ENCODE results near the gene TIGD7. TPM values are rescaled to one million over a fixed set of nuclear protein-coding genes. Genes with fewer than 3 reads are reported as not detected.

Gene TIGD7
- 2.4 and 5.5 TPM in 2 replicates for total RNA-seq

DNA sequence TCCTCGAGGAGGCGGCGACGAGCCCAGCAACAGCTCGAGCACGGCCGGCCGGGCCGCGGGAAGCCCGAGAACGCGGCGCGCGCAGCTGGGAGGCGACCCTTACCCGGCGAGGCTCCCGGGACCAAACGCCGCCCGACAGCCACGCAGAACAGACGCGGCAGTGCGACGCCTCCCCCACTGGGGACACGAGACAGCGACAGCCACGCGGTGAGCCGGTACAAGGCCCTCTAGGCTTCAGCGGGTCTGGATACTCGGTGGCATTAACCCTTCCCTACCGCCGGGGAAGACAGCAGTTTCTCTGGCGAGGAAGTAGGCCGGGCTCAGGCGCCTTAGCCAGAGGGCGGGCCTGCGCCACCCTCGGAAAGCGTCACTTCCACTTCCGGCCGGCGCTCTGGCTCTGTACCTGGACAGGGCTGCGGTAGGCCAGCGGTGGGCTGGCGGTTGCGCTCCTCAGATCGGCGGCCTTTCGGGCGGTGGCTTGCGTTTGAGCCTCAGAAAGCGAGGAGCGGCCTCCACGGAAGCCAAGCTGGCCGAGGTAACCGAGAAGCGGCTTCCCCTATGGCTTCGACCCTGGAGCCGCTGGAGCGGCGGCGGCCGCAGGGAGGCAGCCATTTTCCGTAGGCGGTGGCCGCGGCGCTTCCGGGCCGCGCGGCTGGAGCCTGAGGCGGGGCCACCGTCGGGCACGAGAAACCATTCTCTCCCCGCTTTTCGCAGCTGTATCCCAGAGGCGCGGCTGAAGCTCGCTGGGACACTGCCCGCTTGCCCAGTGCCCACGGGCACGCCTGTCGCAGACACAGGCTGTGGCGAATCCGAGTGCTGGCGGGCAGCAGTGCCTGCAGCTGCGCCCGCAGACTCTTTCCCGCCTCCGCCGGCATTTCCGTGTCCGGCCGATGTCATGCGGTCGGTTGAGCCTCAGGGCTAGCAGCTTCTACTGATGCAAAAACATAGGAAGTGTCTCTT is at the start of gene TIGD7, which contains the start of gene ZNF75A:
Gene TIGD7, minus strand, starts transcription at position 322 of the 960 bp plus-strand sequence. CDS start 4,816 bp downstream, outside the sequence.
Gene ZNF75A, plus strand, starts transcription at position 389 of the 960 bp plus-strand sequence. CDS start 2,932 bp downstream, outside the sequence.
- FAIRE-seq (no peak), DNase-seq (ENCODE audit: low read depth) (peak; percentile 69)
- H3K27me3 ChIP-seq (ENCODE audit: control insufficient read depth, insufficient read depth, low read length), result no peaks in the 10 kb centered on the region
- TF ChIP-seq CTCF (IDR thresholded peaks at IDR 0.05; ENCODE audit: insufficient read depth, low read length, severe bottlenecking), result no peak
- H3K36me3 ChIP-seq (ENCODE audit: control insufficient read depth, insufficient read depth, low read length), result peaks cover 9% of the 10 kb centered on the region
- peak within 1 kb of the TSS; percentile 70 for H3K4me3 ChIP-seq (ENCODE audit: low read depth, low read length)

- H3K36me3 ChIP-seq (ENCODE audit: control insufficient read depth, insufficient read depth, low read length), result no peaks in the 10 kb centered on the region
- H3K4me3 ChIP-seq (ENCODE audit: low read depth, low read length), result no peak overlapping the region
- no peak for FAIRE-seq
- H3K27me3 ChIP-seq (ENCODE audit: control insufficient read depth, insufficient read depth, low read length), result no peaks in the 10 kb centered on the region
- no peak for DNase-seq (ENCODE audit: low read depth)
- no peak for TF ChIP-seq CTCF (IDR thresholded peaks at IDR 0.05; ENCODE audit: insufficient read depth, low read length, severe bottlenecking)
These were observed 43.9 kb upstream of the TIGD7 start for GRCh38 chr16:3349175-3349574.

- no peaks in the 10 kb centered on the region for H3K27me3 ChIP-seq (ENCODE audit: control insufficient read depth, insufficient read depth, low read length)
- FAIRE-seq, result peak; percentile 36
- H3K36me3 ChIP-seq (ENCODE audit: control insufficient read depth, insufficient read depth, low read length), result no peaks in the 10 kb centered on the region
- no peak overlapping the region for H3K4me3 ChIP-seq (ENCODE audit: low read depth, low read length)
- TF ChIP-seq CTCF (IDR thresholded peaks at IDR 0.05; ENCODE audit: insufficient read depth, low read length, severe bottlenecking), result no peak
- DNase-seq (ENCODE audit: low read depth), result no peak
These were observed 43.4 kb upstream of the TIGD7 start for GRCh38 chr16:3348547-3349167.

DNA sequence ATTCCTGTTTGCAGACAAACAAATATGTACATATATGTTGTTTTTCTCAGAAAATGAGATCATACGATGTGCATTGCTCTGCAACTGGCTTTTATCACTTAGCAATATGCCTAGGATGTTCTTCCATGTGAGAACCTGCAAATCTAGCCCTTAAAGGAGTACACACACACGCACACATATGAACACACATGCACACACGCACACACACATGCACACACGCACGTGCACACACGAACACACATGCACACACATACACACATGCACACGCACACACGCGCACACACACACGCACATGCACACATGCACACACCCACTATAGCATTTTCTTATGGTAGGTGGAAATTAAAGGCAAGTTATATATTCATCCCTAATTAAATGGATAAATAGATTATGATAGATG is 42.4 kb upstream of the TIGD7 start:
- DNase-seq (ENCODE audit: low read depth) (no peak), FAIRE-seq (no peak)
- H3K36me3 ChIP-seq (ENCODE audit: control insufficient read depth, insufficient read depth, low read length), result no peaks in the 10 kb centered on the region
- no peak overlapping the region for H3K4me3 ChIP-seq (ENCODE audit: low read depth, low read length)
- no peak for TF ChIP-seq CTCF (IDR thresholded peaks at IDR 0.05; ENCODE audit: insufficient read depth, low read length, severe bottlenecking)
- H3K27me3 ChIP-seq (ENCODE audit: control insufficient read depth, insufficient read depth, low read length), result no peaks in the 10 kb centered on the region

- no peaks in the 10 kb centered on the region for H3K36me3 ChIP-seq (ENCODE audit: control insufficient read depth, insufficient read depth, low read length)
- DNase-seq (ENCODE audit: low read depth) (no peak), FAIRE-seq (no peak)
- no peaks in the 10 kb centered on the region for H3K27me3 ChIP-seq (ENCODE audit: control insufficient read depth, insufficient read depth, low read length)
- H3K4me3 ChIP-seq (ENCODE audit: low read depth, low read length), result no peak overlapping the region
- no peak for TF ChIP-seq CTCF (IDR thresholded peaks at IDR 0.05; ENCODE audit: insufficient read depth, low read length, severe bottlenecking)
These were observed 40.8 kb upstream of the TIGD7 start for GRCh38 chr16:3346041-3346440.

All from bronchial epithelial cell (primary cell).